Endothelial cell of hepatic sinusoid (primary cell): ENCODE results near the gene GRIK2.

Experiments used
- in situ Hi-C: cut with HindIII; loops from 2 replicates; pipeline ENCODE4 v1.10.0; 2017; ENCODE audit warnings: low sequenced_read_pairs

GRIK2 gene

DNA sequence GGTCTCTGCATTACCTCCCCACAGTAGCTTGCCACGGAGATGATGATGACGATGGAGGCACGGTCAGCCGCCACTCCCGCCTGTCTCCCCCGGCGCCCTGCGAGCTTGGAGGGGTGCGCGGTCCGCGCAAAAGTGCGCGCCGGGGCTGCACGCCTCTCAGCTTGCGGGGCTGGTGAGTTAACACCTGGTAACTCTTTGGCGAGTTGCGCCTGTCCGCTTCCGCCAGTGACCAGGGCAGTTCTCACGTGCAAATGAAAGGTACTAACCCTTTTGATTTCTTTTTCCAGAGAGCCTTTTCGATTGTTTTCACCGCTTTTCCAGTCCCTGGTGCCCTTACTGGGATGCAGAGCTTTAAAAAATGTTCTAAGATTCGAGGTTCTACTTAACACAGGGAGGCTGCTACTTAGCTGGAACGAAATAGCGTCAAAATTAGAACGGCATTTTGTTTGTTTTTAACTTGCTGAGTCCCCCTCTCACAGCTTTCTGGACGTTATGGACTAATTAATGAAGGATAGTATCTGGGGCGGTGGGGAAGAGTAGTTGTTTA is 6.2 kb downstream of the GRIK2 start:
- in situ Hi-C loops: no loop called here

DNA sequence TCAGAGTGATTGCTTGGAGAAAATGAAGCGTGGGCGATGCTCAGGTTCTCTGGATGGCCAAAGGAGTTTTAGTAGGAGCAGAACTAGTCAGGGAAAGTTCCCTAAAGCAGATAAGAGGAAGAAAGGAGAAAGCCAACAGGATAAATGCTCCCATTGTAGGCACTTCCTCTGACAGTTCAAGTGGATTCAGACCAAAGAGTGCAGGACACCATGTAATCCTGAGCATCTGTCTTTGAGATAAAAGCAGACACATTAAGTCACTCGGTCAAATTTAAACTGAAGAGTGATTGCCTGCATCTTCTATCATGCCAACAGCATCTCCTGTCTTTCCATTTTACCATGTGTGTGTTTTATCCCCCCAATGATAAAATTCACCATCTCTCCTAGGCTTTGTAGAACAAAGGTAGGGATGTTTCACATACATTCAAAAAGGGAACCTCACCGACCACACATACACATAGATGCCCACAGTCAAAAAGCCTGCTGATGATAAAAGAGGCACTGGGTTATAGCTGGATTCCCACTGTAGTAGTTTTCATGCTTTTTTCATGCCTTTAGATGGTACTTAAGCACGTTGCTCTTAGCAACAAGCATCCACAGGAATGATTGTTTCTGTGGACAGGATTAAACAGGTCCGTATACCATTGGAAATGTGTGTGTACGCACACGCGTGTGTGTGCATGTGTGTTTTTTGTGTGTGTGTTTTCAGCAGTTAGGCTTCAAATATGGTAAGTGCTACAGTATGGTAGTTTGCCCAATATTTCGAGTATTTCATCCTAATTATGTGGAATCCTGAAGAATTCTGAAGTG is 7.0 kb downstream of the GRIK2 start:
- in situ Hi-C loops: no loop called here

DNA sequence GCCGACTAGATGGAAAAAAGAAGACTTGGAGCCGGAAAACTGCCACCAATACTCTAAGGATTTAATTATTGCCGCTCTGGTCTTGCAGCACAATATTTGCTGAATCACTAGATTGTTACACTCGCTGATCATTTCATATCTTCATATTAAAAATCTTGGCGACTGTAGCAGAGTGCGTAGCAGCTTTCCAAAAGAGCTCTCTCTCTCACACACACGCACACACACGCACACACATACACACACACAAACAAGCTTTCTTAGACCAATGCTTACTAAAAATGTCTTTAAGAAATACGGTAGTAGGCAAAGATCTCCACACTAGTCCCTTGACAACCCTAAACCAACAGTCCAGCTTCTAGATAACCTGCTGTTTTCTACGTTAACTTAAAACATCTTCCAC is 7.7 kb downstream of the GRIK2 start:
- in situ Hi-C loops: no loop called here

DNA sequence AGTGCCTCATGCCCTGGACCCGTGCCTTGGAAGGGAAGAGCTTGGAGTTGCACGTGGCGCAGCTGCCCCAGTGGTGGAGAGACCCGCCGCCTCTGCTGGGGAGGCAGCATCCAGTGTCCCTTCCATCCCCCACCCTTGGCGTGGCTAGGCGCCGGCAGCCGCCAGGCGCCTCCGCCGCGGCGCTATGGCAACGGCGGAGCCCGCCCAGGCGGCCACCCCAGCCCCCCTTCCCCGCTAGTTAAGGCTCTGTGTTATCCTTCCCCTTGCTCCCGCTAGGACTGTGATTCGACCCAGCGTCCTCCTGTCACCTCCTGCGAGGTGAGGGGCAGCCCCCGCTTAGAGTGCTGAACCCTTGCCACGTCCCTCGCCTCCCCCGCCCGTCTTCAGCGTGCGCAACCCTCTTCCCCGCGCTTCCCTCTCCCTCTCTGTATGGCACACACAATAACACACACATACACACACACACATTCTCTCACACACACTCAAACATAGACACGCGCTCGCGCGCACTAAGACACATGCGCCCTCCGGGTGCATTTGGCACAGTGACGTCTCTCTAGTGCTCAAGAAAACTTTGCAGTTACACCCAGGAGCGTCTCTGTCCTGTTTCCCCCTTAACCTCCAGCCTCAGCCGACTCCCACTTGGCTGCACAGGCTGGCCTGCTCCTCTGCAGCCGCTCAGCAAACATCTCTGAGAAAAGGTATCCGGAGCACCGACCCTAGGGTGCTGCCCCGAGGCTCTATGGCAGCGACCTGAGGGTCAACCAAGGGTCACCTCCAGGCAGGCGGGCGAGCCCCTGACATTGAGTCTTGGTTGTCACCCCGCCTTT is 8.5 kb downstream of the GRIK2 start:
- in situ Hi-C loops: no loop called here

DNA sequence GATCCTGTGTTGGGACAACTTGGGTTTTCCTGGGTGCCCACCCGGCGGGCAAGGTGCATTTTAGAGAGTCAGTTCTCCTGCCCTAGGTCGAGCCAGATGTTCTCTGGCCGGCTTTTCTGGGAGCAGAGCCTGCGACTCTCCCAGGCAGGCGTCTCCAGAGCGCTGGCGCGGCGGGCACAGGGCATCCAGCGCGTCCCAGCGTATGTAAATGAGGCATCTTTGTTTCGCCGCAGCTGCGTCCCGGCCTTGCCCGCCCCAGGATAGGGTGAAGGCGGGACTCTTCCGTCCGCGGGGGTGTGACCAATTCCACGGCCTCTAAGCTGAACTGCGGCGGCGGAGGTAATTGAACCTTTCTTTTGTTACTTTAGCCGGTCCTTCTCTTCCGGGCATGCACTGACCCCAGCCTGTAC is 9.1 kb downstream of the GRIK2 start:
- in situ Hi-C loops: no loop called here

- in situ Hi-C loops: no loop called here
Measured at GRCh38 chr6:101403216-101403945, 9.9 kb downstream of the GRIK2 start.

- in situ Hi-C loops: no loop called here
Measured at GRCh38 chr6:101404775-101405174, 11.3 kb downstream of the GRIK2 start.

GRCh38 chr6:101413773-101414172 is 20.3 kb downstream of the GRIK2 start:
- in situ Hi-C loops: no loop called here

GRCh38 chr6:101417900-101418299 is 24.4 kb downstream of the GRIK2 start:
- in situ Hi-C loops: no loop called here

DNA sequence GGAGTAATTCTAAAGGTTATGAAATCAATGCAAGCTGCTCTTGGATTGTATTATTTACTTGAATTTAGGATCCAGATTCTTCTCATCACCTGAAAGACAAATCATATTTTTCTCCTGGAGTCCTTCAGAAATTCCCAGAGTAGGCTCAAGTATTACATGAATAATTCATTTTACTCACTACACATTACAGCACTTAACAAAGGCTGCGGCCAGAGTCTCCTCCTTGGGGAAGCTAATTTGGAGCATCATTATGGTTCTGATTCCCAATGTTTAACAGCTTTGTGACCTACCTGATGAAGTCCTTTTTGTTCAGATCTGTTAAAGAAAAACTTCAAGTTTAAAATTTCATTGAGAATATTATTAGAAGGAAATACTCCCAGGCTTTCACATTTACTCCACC is 28.7 kb downstream of the GRIK2 start:
- in situ Hi-C loops: no loop called here

- in situ Hi-C loops: no loop called here
Measured at GRCh38 chr6:101422811-101423210, 29.3 kb downstream of the GRIK2 start.

DNA sequence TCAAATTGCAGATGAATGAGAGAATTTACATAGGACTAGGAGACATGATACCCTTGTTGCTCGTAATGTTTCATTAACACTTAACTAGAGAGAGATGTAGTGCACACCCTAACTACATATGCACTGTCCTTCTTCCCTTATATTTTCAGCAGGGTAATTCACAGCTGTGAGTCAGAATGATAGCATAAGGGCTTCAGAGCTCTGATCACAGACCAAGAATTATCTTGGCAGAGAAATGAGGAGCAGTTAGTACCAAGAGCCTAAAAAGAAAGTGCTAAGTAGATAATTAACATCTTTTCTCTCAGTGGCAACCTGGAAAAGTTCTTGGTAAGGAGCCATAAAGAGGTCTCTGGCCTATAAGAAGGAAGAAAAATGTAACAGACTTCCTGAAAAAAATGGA is 35.8 kb downstream of the GRIK2 start:
- in situ Hi-C loops: no loop called here

GRCh38 chr6:101429845-101430244 is 36.3 kb downstream of the GRIK2 start:
- in situ Hi-C loops: no loop called here

DNA sequence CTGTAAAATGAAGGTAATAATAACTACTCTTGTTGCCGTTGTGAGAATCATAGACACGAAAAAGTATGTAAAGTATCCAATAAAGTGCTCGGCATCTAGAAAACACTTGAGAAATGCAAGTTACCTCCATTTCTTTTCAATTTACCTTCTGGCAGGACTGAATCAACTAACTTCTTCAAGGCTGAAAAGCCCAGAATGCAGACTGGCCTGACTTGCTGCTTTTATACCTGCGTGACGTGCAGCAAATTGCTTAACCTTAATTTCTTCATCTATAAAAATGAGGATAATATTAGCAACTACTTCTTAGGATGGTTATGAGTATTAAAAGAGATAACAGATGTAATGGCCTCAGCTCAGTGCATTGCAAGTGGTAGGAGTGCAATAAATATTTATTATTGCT is 39.6 kb downstream of the GRIK2 start:
- in situ Hi-C loops: no loop called here

DNA sequence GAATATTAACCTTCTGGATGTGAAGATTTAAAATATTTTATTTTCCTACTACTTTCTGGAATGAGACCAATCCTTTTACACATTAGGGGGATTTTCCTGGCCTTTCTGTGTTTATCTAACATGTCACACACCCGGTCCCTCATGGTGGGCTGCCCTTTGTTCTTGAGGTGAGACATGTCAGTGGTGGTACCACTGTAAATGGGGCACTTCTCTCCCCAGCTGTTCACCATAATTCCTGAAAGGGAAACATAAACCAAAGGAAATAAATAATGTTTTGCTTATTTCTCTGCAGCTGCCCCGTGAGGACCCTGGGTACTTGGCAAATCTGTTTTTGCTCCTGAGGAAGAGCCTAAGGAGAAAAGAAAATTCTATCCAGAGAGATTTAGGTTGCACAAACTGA is 41.1 kb downstream of the GRIK2 start:
- in situ Hi-C loops: no loop called here

- in situ Hi-C loops: no loop called here
Measured at GRCh38 chr6:101435038-101435437, 41.5 kb downstream of the GRIK2 start.

DNA sequence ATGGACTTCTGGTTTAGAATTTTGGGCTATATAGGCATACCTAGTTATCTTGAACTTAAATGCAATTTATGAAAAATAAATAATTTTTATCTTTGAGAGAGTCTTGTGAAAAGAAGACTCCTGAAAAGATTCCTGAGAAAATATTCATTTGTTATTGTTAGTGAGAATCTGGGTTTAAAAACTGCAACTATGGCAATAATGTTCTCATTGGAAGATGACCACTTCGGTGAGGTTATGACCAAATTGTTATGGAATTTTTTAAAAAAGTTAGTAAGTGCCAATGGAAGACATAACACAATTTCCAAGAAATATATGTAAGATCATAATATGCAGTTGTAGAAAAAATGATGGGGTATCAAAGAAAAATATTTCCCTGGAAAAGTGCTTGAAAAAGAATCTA is 46.3 kb downstream of the GRIK2 start:
- in situ Hi-C loops: no loop called here

GRCh38 chr6:101443315-101443714 is 49.8 kb downstream of the GRIK2 start:
- in situ Hi-C loops: no loop called here

DNA sequence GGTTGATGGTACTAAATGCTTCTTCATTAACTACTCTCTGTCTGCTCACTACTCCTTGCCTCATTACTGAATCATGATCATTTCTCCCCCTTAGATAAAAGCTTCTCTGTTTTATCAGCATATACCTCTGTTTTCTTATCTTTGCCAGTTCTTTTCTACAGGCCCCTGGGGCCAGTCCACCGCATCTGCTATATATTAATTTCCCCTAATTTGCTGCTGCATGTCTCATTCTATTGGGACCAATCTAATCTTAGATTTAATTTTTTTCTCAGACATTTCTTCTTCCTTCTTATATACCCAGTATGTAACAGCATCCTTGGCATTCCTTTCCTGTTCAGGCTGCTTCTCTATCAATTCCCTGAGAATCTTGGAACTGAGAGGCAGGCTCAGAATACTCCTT is 51.2 kb downstream of the GRIK2 start:
- in situ Hi-C loops: no loop called here

GRCh38 chr6:101445527-101445926 is 52.0 kb downstream of the GRIK2 start:
- in situ Hi-C loops: no loop called here

DNA sequence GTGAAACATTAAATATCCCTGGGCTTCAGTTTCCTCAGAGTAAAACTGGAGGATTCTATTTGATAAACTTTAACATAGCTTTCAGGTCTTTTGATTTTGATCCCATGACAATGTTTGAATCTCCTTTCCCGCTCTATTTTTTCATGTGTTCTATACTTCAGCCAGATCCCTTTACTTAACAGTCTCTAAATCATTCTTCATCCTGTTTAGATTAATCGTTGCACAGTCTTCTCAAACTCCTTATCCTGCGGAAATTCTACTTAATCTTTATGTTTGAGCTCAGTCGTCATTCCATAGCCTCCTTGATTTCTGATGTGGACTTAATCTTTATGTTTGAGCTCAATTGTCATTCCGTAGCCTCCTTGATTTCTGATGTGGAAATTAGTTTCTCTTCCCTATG is 57.4 kb downstream of the GRIK2 start:
- in situ Hi-C loops: no loop called here
